Measurements from ENCODE around the gene UBE2H. TPM values are rescaled to one million over a fixed set of nuclear protein-coding genes. Genes with fewer than 3 reads are reported as not detected.

The UBE2H gene
- total and polyA plus RNA-seq, 10 donors = 13.5 to 98.0 (median 65.5) TPM

DNA sequence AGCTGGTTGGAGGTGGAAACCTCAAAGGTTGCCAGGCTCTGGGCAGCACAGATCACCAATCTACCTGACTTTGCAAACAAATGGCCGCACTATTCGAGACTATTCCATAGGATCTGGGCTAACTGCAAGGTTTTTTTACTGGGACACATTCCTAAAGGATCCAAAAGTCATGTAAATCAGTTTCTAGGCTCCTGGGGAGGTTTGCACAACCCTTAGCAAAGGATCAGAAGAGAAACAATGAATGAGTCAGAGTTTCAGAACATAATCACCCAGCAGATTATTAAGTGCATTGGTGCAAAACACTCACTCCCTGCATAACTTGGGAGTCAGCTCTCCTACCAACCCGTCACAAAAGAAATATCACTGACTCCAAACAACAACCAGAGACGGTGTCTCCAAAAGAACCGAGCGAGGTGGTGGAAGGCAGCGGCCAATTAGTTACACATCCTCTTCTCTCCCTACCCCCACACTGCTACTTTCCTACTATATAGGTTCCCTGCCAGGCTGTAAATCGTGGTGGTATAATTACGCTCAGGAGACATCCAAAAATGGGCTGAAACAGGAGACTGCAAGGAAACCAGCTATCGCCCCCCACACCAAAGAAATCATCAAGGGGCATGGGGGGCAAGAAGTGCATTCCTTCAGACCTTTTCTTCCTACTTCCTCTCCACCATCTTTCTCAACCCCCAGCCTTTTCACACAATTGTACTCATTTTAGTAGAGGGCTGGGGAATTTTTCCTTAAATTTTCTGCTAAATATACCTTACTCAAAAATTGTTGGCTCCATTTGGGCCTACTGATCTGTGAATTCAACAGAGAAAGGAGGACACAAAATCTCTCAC, 3.2 kb downstream of the UBE2H start:
- Histone ChIP-seq H3K9me3 (peaks cover 0 to 5% (median 0%) of the 10 kb centered on the region in 8 donors), H3K27ac (peak overlapping the region; percentile 93 to 99 (median 98)), H3K4me1 (peaks cover 27 to 75% (median 52%) of the 10 kb centered on the region in 6 donors), H3K36me3 (peaks cover 0 to 15% (median 0%) of the 10 kb centered on the region in 6 donors), H3K27me3 (replicated peaks in 1 of 7) (no peaks in the 10 kb centered on the region), H3K4me3 (peak overlapping the region; percentile 7 to 95 (median 77))
- 14 to 23% (median 21%) methylated on average over 10 of the region's 10 CpGs for WGBS, 5 donors
- DNase-seq = no peak
- intact Hi-C loops (cut with DNase I; ENCODE audit: low total_unique reads) = no loop called here
- TF ChIP-seq, protein P1, sequence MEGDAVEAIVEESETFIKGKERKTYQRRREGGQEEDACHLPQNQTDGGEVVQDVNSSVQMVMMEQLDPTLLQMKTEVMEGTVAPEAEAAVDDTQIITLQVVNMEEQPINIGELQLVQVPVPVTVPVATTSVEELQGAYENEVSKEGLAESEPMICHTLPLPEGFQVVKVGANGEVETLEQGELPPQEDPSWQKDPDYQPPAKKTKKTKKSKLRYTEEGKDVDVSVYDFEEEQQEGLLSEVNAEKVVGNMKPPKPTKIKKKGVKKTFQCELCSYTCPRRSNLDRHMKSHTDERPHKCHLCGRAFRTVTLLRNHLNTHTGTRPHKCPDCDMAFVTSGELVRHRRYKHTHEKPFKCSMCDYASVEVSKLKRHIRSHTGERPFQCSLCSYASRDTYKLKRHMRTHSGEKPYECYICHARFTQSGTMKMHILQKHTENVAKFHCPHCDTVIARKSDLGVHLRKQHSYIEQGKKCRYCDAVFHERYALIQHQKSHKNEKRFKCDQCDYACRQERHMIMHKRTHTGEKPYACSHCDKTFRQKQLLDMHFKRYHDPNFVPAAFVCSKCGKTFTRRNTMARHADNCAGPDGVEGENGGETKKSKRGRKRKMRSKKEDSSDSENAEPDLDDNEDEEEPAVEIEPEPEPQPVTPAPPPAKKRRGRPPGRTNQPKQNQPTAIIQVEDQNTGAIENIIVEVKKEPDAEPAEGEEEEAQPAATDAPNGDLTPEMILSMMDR (IDR thresholded peaks at IDR 0.05 in 8 of 11, conservative IDR thresholded peaks at IDR 0.05 in 3 of 11) = no peak
- TF ChIP-seq POLR2AphosphoS5 (IDR thresholded peaks at IDR 0.05) = no peak
- no peak for TF ChIP-seq POLR2A (IDR thresholded peaks at IDR 0.05)

DNA sequence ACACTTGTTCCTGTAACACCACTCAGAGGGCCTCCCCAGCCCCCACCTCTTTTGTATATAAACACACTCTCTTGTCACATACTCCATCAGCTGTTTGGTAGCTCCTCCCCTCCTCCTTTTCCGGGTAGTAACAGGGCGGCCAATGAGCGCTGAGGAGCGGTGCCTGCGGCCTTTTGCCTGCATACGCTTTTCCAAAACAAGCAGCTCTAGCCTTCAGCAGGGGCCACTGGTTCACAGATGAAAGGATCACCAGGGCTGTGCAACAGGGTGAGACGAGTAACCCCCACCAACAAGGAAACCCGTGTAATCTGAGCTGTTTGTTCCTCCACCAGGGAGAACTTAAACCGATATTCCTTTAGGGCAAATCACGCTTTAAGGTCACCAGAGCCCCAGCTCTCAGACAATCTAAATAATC, 3.9 kb downstream of the UBE2H start:
- peak; percentile 96 for DNase-seq
- H3K9me3 ChIP-seq = peaks cover 0 to 6% (median 0%) of the 10 kb centered on the region in 8 donors
- H3K27me3 ChIP-seq (replicated peaks in 1 of 7) = no peaks in the 10 kb centered on the region
- H3K36me3 ChIP-seq = peaks cover 0 to 19% (median under 1%) of the 10 kb centered on the region in 6 donors
- WGBS, 5 donors = 1 to 4% (median 2%) methylated on average over 10 of the region's 10 CpGs
- H3K27ac ChIP-seq = peak overlapping the region; percentile 93 to 99 (median 98)
- H3K4me1 ChIP-seq = peaks cover 27 to 81% (median 52%) of the 10 kb centered on the region in 6 donors
- peak overlapping the region in 7 of 8 donors; percentile 24 to 95 (median 77) for H3K4me3 ChIP-seq
- intact Hi-C loops (cut with DNase I; ENCODE audit: low total_unique reads) = no loop called here
- TF ChIP-seq POLR2A (IDR thresholded peaks at IDR 0.05) = peak in 1 of 3 donors; percentile 86
- TF ChIP-seq, protein P1 (IDR thresholded peaks at IDR 0.05 in 8 of 11, conservative IDR thresholded peaks at IDR 0.05 in 3 of 11) = no peak
- peak in 2 of 3 donors; percentile 89 to 92 for TF ChIP-seq POLR2AphosphoS5 (IDR thresholded peaks at IDR 0.05)

DNA sequence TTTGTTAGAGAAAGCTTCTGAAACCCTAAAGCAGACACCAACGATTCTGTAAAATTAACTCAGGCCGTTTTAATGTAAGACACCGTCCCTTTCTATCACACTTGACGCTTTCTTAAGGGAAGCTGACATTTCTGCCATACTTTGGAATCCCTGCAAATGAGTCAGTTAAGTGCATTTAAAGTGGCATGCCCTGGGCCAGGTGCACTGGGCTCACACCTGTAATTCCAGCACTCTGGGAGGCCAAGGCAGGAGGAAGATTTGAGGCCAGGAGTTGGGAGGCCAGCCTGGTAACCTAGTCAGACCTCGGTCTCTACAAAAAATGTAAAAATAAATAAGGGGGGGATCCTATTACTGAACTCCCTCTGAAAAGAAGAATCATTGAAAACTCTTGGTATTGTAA, 4.4 kb downstream of the UBE2H start:
- Histone ChIP-seq H3K27ac (peak overlapping the region in 7 of 8 donors; percentile 96 to 99 (median 98)), H3K4me1 (peaks cover 27 to 86% (median 51%) of the 10 kb centered on the region in 6 donors), H3K9me3 (peaks cover 0 to 6% (median 0%) of the 10 kb centered on the region in 8 donors), H3K4me3 (peak overlapping the region in 1 of 8 donors; percentile 95), H3K36me3 (peaks cover 0 to 24% (median 3%) of the 10 kb centered on the region in 6 donors), H3K27me3 (replicated peaks in 1 of 7) (no peaks in the 10 kb centered on the region)
- no peak for TF ChIP-seq POLR2AphosphoS5 (IDR thresholded peaks at IDR 0.05)
- TF ChIP-seq, protein P1 (IDR thresholded peaks at IDR 0.05 in 8 of 11, conservative IDR thresholded peaks at IDR 0.05 in 3 of 11) = no peak
- TF ChIP-seq POLR2A (IDR thresholded peaks at IDR 0.05) = no peak
- WGBS, 5 donors = 85 to 92% (median 88%) methylated on average over 5 of the region's 5 CpGs
- intact Hi-C loops (cut with DNase I; ENCODE audit: low total_unique reads) = no loop called here
- no peak for DNase-seq

DNA sequence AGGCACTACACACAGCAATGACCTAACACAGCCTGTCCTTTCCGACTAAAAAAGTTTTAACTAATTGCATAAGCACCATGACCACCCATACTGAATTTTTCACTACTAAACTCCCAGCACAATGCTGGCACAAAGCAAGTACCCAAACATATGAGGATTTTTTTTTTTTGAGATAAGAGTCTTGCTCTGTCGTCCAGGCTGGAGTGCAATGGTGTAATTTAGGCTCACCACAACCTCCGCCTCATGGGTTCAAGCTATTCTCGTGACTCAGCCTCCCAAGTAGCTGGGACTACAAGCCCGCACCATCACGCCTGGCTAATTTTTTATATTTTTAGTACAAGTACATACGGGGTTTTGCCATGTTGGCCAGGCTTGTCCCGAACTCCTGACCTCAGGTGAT, 5.1 kb downstream of the UBE2H start:
- peaks cover 27 to 84% (median 53%) of the 10 kb centered on the region in 6 donors for H3K4me1 ChIP-seq

More for the DNA sequence above, 5.1 kb downstream of the UBE2H start:
- 83 to 91% (median 88%) methylated on average over 8 of the region's 8 CpGs for WGBS, 5 donors
- no peak for TF ChIP-seq POLR2AphosphoS5 (IDR thresholded peaks at IDR 0.05)
- TF ChIP-seq POLR2A (IDR thresholded peaks at IDR 0.05) = no peak
- TF ChIP-seq, protein P1 (IDR thresholded peaks at IDR 0.05 in 8 of 11, conservative IDR thresholded peaks at IDR 0.05 in 3 of 11) = no peak
- Histone ChIP-seq H3K36me3 (peaks cover 0 to 30% (median 4%) of the 10 kb centered on the region in 6 donors), H3K9me3 (peaks cover 0 to 6% (median 0%) of the 10 kb centered on the region in 8 donors), H3K4me3 (no peak overlapping the region), H3K27ac (peak overlapping the region in 1 of 8 donors; percentile 15), H3K27me3 (replicated peaks in 1 of 7) (no peaks in the 10 kb centered on the region)
- DNase-seq = no peak
- intact Hi-C loops (cut with DNase I; ENCODE audit: low total_unique reads) = no loop called here

Data from spleen (tissue), 11 donors.